Kidney glomerular epithelial cell (primary cell): Measurements from ENCODE around the gene ATP8A2.

ENCODE experiments used
- DNase-seq: peaks from one replicate; lab custom pipeline; 2025; lab: John Stamatoyannopoulos, UW

Gene ATP8A2

DNA sequence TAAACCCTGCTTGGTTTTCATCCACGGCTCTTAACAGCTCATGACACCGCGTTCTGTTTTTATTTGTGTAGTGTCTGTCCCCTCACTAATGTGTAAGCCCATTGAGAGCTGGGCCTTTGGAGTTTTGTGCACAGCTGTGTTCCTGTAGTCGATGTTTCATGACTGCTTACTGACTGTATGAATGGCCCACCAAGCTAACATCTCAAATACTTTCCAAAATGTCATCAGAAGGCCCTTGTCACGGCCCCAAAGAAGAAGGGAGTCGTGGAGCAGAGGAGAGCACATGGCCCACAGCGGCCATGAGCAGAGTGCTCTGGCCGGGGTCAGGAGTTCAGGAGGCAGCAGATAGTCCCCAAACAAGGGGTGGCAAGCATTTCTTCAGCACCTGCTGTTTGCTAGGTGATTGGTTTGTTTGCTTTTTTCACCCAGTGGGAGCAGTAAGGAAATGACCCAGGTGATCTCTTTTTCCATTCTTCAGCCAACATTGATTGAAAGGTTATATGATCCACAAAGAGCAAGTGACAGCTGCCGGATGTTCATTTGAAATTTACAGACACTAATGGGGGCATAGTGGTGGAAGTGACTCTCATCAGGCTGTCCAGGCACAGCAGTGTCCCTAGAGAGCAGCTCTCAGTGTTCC lies 315.2 kb downstream of the ATP8A2 start:
- DNase-seq = no peak

DNA sequence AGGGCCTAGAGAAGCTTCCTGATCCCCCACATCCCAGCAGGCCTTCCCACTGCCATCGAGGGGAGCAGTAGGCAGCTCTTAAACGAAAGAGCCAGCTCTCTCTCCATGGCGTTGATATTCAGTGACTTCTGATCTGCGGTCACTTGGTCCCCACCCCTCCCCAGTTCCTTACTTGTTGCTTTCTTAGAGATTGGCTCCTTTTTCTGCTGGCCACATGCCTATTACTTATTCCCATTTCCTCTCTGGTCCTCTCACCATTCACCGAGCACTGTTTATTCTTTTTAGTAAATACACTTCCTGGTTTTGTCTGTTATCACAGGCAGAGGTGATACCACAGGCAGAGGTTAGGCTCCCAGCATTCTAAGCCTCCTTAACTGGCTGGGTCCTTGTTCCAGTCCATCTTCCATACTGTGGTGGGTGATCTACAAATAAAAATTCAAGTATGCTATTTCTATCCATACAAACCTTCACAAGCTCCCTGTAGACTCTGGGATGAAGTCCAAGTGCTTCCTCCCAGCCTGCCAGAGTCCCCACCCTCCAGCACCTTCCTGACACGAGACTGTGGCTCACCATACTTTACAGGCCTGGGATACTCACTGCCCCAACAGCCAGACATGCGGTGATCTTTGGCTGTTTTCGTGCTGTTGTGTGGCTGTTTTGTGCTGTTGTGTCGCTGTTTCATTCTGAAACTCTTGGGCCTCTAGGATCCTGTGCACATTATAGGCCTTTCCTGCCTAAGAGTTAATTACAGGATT lies 315.9 kb downstream of the ATP8A2 start:
- DNase-seq = no peak

DNA sequence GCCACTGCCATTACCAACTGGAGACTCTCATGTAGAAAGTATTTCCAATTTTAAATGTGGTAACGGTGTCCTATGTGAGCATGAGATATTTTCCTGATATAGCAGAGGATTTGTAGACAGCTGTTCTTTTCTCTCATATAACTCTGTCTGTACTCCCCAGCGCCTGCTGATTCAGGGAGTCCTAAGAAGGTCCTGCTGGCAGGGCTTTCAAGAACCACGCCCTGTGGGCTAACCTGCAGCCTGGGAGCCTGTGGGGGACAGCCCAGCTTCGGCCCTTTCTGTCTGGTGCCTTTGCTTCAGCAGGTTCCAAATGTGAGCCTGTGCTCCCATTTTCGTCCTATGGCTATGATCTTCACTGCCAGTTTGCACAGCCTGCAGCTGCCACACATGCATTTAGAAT lies 316.8 kb downstream of the ATP8A2 start:
- no peak for DNase-seq

DNA sequence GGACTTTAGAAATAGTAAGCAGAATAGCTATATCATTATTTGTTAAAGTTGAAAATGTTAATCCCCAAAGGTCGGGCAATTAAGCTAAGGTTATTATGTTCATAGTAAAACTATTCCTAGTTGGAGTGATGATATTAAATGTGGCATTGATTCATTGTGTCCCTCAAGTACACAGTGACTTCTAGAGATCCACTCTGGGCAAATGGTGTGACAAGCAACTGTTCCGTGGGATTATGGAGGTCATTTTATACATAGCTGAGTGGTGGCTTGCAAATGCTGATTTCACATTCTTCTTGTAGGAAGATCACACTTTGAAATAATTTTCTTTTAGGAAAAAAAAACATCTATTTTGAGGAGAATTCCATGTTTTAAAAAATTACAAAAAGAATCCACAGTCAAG lies 317.8 kb downstream of the ATP8A2 start:
- no peak for DNase-seq

DNA sequence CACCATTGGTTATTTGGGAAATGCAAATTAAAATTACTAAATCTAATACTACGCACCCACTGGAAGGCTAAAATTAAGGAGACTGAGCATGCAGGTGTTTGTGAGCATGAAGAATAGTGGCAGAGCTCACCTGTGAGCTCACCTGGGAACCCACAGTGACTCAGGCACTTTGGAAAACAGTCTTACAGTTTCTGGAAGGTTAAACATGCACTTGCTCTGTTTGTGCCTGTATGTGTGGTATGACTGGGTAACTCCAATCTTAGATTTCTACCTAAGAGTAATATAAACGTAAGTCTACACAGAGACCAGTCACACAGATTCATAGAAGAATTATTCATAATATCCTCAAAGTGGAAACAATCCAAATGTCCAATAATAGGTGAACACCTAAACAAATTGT lies 318.8 kb downstream of the ATP8A2 start:
- DNase-seq = no peak

DNA sequence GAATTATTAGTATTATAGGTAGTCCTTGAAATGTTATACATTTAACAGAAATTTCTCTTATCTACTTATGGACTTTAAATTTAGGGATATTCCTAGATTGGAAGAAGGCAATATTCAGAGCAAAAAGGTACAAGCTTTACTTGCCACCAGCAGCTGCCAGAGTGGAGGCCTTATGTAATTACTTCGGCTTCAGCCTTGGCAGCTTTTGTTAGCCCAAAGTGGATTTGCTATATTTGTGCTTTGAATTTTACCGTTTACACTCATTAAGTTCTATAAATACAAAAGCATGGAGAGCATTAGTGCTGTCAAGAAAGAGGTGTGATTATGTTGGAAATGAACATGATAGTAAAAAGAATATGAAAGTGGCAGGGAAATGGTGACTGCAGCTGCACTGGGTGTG lies 319.9 kb downstream of the ATP8A2 start:
- DNase-seq = no peak

DNA sequence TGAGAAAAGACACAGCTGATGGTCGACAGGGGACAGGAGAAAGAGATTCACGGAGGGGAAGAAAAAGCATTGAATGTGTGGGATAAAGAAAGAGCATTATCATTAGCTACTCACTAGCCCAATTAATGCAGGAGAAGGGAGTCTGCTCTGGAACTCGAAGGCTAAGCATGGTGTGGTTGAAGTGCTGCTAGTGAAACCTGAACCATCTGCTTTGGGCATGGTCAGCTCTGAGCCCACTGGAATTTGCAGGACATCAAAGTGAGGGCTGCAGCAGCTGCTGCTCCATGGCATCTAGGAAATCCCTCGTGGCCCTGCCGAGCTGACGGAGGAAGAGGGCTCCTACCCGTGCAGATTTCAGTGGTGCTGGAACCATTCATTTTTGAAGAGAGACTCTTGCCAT lies 320.3 kb downstream of the ATP8A2 start:
- no peak for DNase-seq

DNA sequence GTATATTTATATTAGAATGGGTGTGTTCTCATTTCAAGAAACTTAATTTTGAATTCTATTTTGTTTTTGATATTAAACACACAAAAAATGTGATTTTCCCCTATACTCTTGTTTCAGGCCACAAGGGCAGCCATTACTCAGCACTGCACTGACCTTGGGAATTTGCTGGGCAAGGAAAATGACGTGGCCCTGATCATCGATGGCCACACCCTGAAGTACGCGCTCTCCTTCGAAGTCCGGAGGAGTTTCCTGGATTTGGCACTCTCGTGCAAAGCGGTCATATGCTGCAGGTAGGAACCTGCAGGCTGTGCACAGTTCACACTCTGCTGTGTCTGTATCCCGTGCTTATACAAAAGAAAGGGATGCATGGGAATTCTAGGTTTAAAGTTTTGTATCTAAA lies 327.3 kb downstream of the ATP8A2 start:
- DNase-seq = no peak

DNA sequence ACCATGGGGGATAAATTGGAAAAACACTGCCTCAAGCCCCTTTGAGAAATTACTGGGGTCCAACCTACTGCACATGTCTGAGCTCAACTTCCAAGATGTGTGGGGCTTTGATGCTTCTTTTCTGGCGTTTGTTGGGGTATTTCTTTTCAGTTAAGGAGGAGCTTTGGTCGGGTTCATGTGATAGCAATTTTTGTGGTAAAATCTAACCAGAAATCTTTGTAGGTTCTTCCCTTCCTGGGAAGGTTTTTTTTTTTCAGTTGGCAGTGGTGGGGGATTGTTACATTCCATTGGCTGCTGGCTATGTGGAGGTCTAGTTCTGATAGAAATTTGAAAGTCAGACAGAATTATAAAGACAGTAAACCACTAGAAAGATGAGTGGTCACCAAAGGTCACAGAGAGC lies 327.8 kb downstream of the ATP8A2 start:
- no peak for DNase-seq

DNA sequence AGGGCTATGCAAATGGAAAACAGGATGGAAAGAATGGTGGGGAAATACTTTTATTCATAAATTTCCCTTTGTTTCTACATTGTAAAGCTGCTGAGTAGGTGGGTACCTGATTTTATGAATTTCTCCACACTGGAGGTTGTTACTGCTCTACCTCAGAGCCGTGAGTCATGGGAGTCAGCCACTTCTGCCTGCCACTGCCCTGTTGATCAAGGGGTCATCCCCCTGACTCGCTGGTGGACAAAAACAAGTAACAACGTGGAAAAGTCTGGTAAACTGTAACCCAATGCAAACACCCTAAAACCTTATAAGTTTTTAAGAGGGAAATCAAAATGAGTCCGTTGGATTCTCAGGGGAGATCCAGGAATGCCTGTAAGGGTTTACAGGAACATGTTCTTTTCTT lies 329.5 kb downstream of the ATP8A2 start:
- no peak for DNase-seq

DNA sequence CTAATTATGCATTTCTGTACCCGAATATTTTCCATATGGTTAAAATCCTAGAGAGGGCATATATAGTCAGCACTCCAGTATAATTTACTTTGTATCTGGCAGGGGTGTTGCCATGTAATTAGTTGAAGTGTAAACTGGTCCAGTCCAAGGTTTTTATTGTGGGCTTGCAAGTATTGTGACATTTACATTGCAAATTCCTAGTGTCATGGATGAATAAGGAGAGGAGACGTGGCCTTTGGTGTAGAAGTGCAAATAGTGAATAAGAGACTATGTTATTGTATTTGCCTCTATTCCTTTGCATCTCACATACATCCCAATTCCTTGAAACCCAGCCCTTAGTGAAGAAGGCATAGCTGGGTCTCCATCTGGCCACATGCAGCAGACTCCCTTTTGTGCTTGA lies 330.6 kb downstream of the ATP8A2 start:
- DNase-seq = no peak

DNA sequence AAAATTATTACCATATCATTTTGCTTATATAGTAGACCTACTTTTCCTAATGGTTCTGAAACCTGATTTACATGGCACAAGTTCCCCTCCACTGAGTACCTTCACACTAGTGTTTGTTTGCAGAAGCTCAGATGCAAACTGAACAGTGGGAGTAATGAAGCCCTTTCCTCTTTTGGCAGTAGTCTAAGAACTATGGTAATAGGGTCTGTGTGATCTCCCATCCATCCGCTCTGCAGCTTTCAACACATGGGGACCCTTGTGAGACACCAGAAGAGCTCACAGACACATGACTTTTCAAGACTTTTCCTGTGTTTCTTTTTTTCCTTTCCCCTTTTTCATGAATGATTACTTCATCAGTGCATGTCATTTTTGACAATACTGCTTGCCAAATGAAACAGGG lies 336.0 kb downstream of the ATP8A2 start:
- no peak for DNase-seq

DNA sequence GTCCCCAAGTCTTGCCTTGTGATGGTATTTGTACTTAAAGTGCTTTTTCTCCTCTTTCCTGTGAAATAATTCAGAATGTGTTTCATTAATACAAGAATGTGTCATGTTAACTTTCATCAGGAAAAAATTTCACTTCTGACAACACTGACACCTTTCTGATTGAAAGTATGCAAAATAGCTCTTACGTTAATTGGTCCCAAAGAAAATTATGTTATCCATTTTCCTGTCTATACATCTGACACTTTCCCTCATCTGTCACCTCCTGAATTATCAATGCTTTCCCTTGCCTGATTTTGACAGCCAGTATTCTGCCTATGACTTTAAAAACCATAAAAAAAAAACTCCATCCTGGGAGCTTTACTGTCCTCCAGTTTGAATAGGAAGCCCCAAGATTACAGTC lies 336.5 kb downstream of the ATP8A2 start:
- no peak for DNase-seq

DNA sequence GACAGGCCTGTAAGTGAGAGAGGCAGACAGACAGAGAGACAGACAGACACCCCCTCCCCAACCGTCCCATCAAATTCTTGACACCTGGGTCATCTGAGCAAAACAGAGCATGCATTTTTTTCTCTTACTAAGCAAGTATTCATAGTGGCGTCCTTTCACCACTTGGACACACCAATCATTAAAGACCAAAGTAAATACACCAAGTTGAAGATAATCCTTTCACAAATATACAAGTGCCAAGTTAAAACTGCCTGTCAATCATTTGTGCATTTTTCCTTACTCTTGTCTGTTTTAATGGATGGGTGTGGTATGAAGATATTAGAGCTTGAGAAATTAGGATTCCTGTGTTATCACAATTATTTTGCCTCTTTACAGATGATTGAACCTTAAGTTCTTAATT lies 337.3 kb downstream of the ATP8A2 start:
- no peak for DNase-seq

DNA sequence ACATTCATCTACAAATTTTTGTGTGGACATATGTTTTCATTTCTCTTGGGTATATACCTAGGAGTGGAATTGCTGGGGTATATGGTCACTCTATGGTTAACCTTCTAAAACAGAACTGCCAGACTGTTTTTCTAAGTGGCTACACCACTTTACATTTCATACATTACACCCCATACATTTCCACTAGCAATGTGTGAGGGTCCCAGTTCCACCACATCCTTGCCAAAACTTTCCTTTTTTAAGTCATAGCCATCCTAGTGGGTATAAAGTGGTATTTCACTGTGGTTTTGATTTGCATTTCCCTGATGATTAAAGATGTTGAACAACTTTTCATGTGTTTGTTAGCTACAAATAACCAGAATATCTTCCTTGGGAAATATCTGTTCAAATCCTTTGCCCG lies 344.0 kb downstream of the ATP8A2 start:
- DNase-seq = no peak

DNA sequence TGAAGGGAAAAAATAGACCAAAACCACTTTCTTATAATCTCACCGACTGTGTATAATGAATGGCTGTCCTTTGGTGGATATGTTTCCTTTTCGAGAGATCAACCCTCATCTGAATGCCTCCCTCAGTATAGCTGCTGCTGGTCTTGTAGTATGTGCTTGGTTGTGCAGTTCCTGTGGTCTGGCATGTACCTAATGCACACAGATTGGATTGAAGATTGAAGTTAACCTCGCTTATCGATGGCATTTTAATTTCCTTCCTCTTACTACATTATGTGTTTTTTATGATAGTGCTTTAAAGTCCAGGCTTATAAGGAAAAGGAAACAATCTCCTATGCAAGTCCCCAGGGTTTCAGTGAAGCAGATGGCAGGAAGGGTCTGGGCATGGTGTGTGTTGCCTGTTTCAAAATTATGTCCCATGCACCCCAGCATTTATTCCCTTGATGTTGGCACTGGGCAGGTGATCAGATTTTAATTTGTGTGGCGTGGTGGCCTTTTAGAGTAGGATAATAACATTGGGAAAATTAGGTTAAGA lies 346.0 kb downstream of the ATP8A2 start:
- DNase-seq = no peak

DNA sequence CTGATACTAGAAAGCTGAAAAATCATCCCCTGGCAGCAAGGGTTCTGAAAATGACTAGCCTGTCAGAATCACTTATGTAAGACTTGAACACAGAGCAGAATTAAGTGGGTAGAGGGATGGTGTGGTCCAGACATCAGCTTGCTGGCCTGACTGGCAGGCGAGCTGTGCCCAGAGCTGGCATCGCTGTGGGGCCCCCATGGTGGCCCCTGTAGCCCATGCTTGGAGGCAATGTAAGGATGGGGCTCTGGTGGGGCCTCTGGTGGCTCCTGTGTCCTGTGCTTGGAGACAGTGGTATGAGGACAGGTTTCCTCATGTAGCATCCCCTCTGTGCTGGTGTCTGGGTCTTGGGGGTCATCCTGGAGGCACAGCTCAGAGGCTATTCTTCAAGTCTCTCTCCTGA lies 347.9 kb downstream of the ATP8A2 start:
- no peak for DNase-seq

DNA sequence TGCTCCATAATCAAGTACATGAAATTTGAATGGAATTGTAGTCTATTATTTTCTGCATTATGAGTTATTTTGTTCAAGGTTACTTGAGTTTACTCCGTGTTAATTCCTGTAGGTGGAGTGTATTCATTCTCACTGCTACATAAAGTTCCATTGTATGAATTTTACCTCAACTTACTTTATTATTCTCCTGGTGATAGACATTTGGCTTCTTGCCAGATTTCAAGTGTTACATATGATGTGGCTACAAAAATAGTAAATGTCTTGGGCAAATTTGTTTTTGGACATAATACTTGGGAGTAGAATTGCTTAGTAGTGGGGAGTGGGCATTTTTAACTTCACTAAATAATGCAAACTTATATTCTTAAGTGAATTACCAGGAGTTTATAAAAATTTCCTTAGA lies 351.1 kb downstream of the ATP8A2 start:
- no peak for DNase-seq

DNA sequence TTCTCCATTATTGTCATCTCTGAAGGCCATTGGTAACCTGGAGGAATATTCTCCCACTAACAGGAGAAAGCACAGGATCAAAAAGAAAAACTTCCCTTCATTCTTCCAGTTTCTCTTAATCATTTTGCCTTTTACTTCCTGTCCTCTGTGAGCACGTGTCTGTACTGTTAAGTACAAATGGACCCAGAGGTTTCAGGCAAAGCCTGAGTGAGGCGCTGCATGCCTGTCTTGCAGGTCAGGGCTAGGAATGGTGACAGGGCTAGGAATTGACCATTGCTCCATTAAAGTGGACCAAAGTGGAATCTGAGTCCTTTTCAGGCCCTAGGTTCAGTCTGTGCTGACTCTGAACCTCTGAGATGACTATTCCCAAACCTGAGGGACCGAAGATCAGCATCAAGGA lies 353.3 kb downstream of the ATP8A2 start:
- no peak for DNase-seq

DNA sequence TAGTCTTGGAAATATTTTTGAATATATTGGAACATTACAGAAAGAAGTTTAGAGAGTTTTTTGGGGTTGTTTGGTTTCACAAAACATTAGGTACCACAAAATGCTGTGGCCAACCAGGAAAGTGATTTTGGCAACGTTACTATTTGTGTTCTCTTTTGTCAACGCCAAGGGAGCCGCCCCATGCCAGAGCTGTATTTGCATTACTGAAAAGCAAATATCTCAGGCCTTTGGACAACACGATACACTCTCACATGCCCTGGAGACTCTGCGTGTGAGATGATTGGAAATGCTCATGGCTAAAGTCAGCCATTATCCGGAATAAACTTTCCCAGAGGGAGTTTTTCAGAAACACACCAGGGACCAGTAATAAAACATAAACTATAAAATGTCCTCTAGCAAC lies 355.5 kb downstream of the ATP8A2 start:
- no peak for DNase-seq

DNA sequence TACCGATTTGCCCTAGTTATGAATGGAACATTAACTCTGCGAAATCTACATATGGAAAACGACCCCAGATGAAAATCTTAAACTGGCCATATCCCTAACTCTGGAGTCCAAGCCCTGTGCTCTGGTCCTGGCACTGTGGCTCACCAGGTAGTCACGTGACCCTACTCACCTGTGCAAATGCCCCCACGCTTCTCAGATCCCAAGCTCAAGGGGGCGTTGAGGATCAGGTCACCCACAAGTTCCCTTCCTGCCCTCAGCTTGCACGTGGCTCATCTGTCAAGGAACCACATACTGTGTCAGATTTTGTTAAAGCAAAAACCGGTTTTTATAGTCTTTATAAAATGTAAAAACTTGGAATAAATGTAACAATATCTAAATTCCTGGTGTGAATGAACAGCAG lies 356.0 kb downstream of the ATP8A2 start:
- no peak for DNase-seq

DNA sequence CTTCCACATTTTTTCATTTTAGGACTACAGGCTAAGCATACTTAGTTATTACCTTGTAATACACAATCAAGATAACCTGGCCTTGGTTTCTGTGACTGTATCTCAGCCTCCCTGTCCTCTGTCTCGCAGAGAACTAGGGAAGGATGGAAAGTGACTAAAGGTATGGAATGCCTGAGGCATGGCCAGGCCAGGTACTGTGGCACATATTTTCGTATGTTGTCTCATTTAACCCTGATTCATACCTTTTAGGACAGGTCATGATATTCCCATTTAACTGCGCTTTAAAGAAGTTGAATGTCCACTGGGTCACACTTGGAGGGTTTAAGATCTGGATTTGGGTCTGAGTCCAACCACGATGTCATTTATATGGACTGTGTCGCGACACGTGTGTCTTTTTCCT lies 357.4 kb downstream of the ATP8A2 start:
- DNase-seq = no peak

DNA sequence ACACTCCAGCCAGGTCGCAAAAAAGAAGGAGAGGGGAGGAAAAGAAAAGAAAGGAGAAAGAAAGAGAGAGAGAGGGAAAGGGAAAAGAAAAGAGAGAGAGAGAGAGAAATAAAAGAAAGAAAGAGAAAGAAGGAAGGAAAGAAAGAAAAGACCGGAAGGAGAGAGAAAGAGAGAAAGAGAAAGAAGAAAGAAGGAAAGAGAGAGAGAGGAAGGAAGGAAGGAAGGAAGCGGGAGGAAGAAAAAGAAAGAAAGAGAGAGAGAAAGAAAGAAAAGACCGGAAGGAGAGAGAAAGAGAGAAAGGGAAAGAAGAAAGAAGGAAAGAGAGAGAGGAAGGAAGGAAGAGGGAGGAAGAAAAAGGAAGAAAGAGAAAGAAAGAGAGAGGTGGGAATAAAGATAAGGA lies 359.3 kb downstream of the ATP8A2 start:
- no peak for DNase-seq

DNA sequence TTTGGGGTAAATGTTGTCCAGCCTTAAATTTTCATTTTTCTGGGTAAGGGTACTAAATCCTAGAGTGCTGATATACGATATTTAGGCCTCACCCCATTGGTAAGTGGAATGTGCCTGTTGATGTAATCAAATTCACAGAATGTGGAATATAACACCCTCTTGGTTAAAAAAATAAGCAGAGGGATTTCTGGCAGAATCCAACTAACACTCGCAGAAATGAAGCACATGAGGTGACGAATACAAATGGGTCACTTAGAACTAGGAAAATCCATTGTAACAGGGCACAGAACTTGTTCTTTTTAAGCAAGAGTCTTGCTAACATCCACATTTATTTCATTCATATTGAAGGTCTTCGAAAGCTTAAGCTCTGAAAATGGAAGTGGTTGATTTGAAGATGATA lies 359.8 kb downstream of the ATP8A2 start:
- DNase-seq = no peak
